ENCODE data around the gene PRELID3B. TPM values are rescaled to one million over a fixed set of nuclear protein-coding genes. Genes with fewer than 3 reads are reported as not detected.

The PRELID3B gene
- total and polyA plus RNA-seq, 5 experiments from 2014 or later = 26.8 to 45.4 (median 27.9) TPM

GRCh38 chr20:59071216-59071615 lies 28.6 kb upstream of the PRELID3B start:
- H3K36me3 Mint-ChIP-seq = no peaks in the 10 kb centered on the region
- no peak overlapping the region for H3K27ac Mint-ChIP-seq
- peaks cover 6 to 37% (median 17%) of the 10 kb centered on the region in 5 donors for H3K27me3 Mint-ChIP-seq
- ATAC-seq (no peak), DNase-seq (no peak)
- H3K4me1 Mint-ChIP-seq = peaks cover 0 to 9% (median under 1%) of the 10 kb centered on the region in 4 donors
- no peak overlapping the region for H3K4me3 Mint-ChIP-seq
- POLR2A ChIA-PET = no interaction called here
- no peaks in the 10 kb centered on the region for H3K9me3 Mint-ChIP-seq

- H3K27me3 Mint-ChIP-seq = peaks cover 4 to 19% (median 9%) of the 10 kb centered on the region in 5 donors
- POLR2A ChIA-PET = no interaction called here
- ATAC-seq = no peak
- no peaks in the 10 kb centered on the region for H3K9me3 Mint-ChIP-seq
- DNase-seq = no peak
- H3K27ac Mint-ChIP-seq = no peak overlapping the region
- peaks cover 0 to 7% (median 0%) of the 10 kb centered on the region in 4 donors for H3K4me1 Mint-ChIP-seq
- no peaks in the 10 kb centered on the region for H3K36me3 Mint-ChIP-seq
- H3K4me3 Mint-ChIP-seq = no peak overlapping the region
Measured at GRCh38 chr20:59069026-59069425, 26.4 kb upstream of the PRELID3B start.

GRCh38 chr20:59068534-59068933 lies 25.9 kb upstream of the PRELID3B start:
- H3K27me3 Mint-ChIP-seq = peaks cover 4 to 24% (median 11%) of the 10 kb centered on the region in 5 donors
- no peak overlapping the region for H3K4me3 Mint-ChIP-seq
- no peaks in the 10 kb centered on the region for H3K36me3 Mint-ChIP-seq
- ATAC-seq (no peak), DNase-seq (no peak)
- H3K4me1 Mint-ChIP-seq = peaks cover 0 to 7% (median 0%) of the 10 kb centered on the region in 4 donors
- no peak overlapping the region for H3K27ac Mint-ChIP-seq
- H3K9me3 Mint-ChIP-seq = no peaks in the 10 kb centered on the region
- POLR2A ChIA-PET = no interaction called here

GRCh38 chr20:59064214-59064722 lies 21.7 kb upstream of the PRELID3B start:
- Mint-ChIP-seq H3K9me3 (no peaks in the 10 kb centered on the region), H3K4me3 (no peak overlapping the region), H3K36me3 (no peaks in the 10 kb centered on the region), H3K4me1 (no peaks in the 10 kb centered on the region), H3K27ac (no peak overlapping the region), H3K27me3 (peaks cover 0 to 16% (median 4%) of the 10 kb centered on the region in 5 donors)
- DNase-seq = no peak
- ATAC-seq = no peak
- POLR2A ChIA-PET = no interaction called here

- H3K27me3 Mint-ChIP-seq = peaks cover 0 to 16% (median 4%) of the 10 kb centered on the region in 5 donors
- no peak overlapping the region for H3K27ac Mint-ChIP-seq
Measured at GRCh38 chr20:59063358-59064213, 21.0 kb upstream of the PRELID3B start.

GRCh38 chr20:59062081-59062480 lies 19.5 kb upstream of the PRELID3B start:
- no peak overlapping the region for H3K4me3 Mint-ChIP-seq
- peaks cover 0 to 2% (median 0%) of the 10 kb centered on the region in 3 donors for H3K36me3 Mint-ChIP-seq
- no peak overlapping the region for H3K27ac Mint-ChIP-seq
- ATAC-seq (no peak), DNase-seq (no peak)
- H3K27me3 Mint-ChIP-seq = peaks cover 0 to 12% (median 2%) of the 10 kb centered on the region in 5 donors
- no peaks in the 10 kb centered on the region for H3K9me3 Mint-ChIP-seq
- POLR2A ChIA-PET = no interaction called here
- no peaks in the 10 kb centered on the region for H3K4me1 Mint-ChIP-seq

More at GRCh38 chr20:59063358-59064213, 21.0 kb upstream of the PRELID3B start:
- peaks cover 0 to 2% (median 0%) of the 10 kb centered on the region in 3 donors for H3K36me3 Mint-ChIP-seq
- H3K4me1 Mint-ChIP-seq = no peaks in the 10 kb centered on the region
- no peak for DNase-seq
- no peak for ATAC-seq
- no peaks in the 10 kb centered on the region for H3K9me3 Mint-ChIP-seq
- POLR2A ChIA-PET = no interaction called here
- H3K4me3 Mint-ChIP-seq = no peak overlapping the region

GRCh38 chr20:59055302-59055701 lies 12.7 kb upstream of the PRELID3B start:
- peaks cover 0 to 4% (median 0%) of the 10 kb centered on the region in 9 donors for H3K9me3 Mint-ChIP-seq
- POLR2A ChIA-PET = no interaction called here
- ATAC-seq (no peak), DNase-seq (peak in 3 of 10 donors; percentile 4 to 21 (median 17))
- no peak overlapping the region for H3K27ac Mint-ChIP-seq
- H3K27me3 Mint-ChIP-seq = peaks cover 1 to 31% (median 11%) of the 10 kb centered on the region in 5 donors
- H3K4me3 Mint-ChIP-seq = no peak overlapping the region
- no peaks in the 10 kb centered on the region for H3K4me1 Mint-ChIP-seq
- H3K36me3 Mint-ChIP-seq = peaks cover 0 to 2% (median 0%) of the 10 kb centered on the region in 3 donors

- Mint-ChIP-seq H3K27me3 (peaks cover 13 to 29% (median 19%) of the 10 kb centered on the region in 5 donors), H3K4me1 (peaks cover 0 to 4% (median 0%) of the 10 kb centered on the region in 4 donors), H3K27ac (no peak overlapping the region), H3K4me3 (no peak overlapping the region), H3K9me3 (peaks cover 0 to 4% (median 0%) of the 10 kb centered on the region in 9 donors), H3K36me3 (no peaks in the 10 kb centered on the region)
- DNase-seq = no peak
- POLR2A ChIA-PET = no interaction called here
- ATAC-seq = no peak
Measured at GRCh38 chr20:59051666-59052185, 9.1 kb upstream of the PRELID3B start.

- H3K36me3 Mint-ChIP-seq = no peaks in the 10 kb centered on the region
- ATAC-seq (no peak), DNase-seq (no peak)
- POLR2A ChIA-PET = interaction anchor here (0.8 to 1.7 kb wide), 3 partner anchors 8 to 115 kb away, joined by 3 to 5 read pairs (median 3); partner anchors contain the start of genes ATP5F1E and PRELID3B
- H3K27me3 Mint-ChIP-seq = peaks cover 13 to 27% (median 19%) of the 10 kb centered on the region in 5 donors
- H3K4me1 Mint-ChIP-seq = peaks cover 0 to 4% (median 0%) of the 10 kb centered on the region in 4 donors
- no peak overlapping the region for H3K27ac Mint-ChIP-seq
- H3K4me3 Mint-ChIP-seq = no peak overlapping the region
- no peaks in the 10 kb centered on the region for H3K9me3 Mint-ChIP-seq
Measured at GRCh38 chr20:59050437-59050836, 7.9 kb upstream of the PRELID3B start.

- POLR2A ChIA-PET = interaction anchor here (1.0 kb wide), 1 partner anchor 31 kb away, joined by 3 read pairs; no protein-coding TSS in a partner anchor
- Mint-ChIP-seq H3K4me1 (peaks cover 4 to 13% (median 9%) of the 10 kb centered on the region in 4 donors), H3K27ac (no peak overlapping the region), H3K9me3 (no peaks in the 10 kb centered on the region), H3K4me3 (no peak overlapping the region), H3K36me3 (no peaks in the 10 kb centered on the region), H3K27me3 (peaks cover 8 to 22% (median 13%) of the 10 kb centered on the region in 5 donors)
- no peak for ATAC-seq
- no peak for DNase-seq
Measured at GRCh38 chr20:59048681-59049030, 6.1 kb upstream of the PRELID3B start.

GRCh38 chr20:59047938-59048680 lies 5.5 kb upstream of the PRELID3B start:
- Mint-ChIP-seq H3K27me3 (peaks cover 8 to 17% (median 13%) of the 10 kb centered on the region in 5 donors), H3K9me3 (no peaks in the 10 kb centered on the region), H3K27ac (peak overlapping the region in 1 of 10 donors; percentile 19), H3K4me1 (peaks cover 7 to 18% (median 14%) of the 10 kb centered on the region in 4 donors), H3K36me3 (no peaks in the 10 kb centered on the region), H3K4me3 (no peak overlapping the region)
- POLR2A ChIA-PET = interaction anchor here (1.3 kb wide), 1 partner anchor 17 kb away, joined by 3 read pairs; the partner anchor contains the start of gene ATP5F1E
- ATAC-seq (no peak), DNase-seq (no peak)

- peaks cover 4 to 16% (median 13%) of the 10 kb centered on the region in 5 donors for H3K27me3 Mint-ChIP-seq
- H3K4me1 Mint-ChIP-seq = peaks cover 7 to 23% (median 16%) of the 10 kb centered on the region in 4 donors
- POLR2A ChIA-PET = interaction anchor here (1.3 kb wide), 1 partner anchor 15 kb away, joined by 3 read pairs; the partner anchor contains the start of gene ATP5F1E
- no peak for ATAC-seq
- no peaks in the 10 kb centered on the region for H3K9me3 Mint-ChIP-seq
- DNase-seq = no peak
- no peaks in the 10 kb centered on the region for H3K36me3 Mint-ChIP-seq
- H3K27ac Mint-ChIP-seq = no peak overlapping the region
- no peak overlapping the region for H3K4me3 Mint-ChIP-seq
Measured at GRCh38 chr20:59046862-59047261, 4.3 kb upstream of the PRELID3B start.
